ENCODE measurements around the gene POLR2L.

The POLR2L gene

GRCh38 chr11:853682-854448, 11.5 kb upstream of the POLR2L start:
- no peak for DNase-seq

GRCh38 chr11:852762-853161, 10.4 kb upstream of the POLR2L start:
- DNase-seq = no peak

- peak; percentile 27 for DNase-seq
Observed at GRCh38 chr11:850775-851763, 8.7 kb upstream of the POLR2L start.

- DNase-seq = no peak
Observed at GRCh38 chr11:849951-850774, 7.8 kb upstream of the POLR2L start.

- DNase-seq = peak; percentile 41
Observed at GRCh38 chr11:849104-849824, 6.9 kb upstream of the POLR2L start.

- DNase-seq = no peak
Observed at GRCh38 chr11:848380-848931, 6.1 kb upstream of the POLR2L start.

- no peak for DNase-seq
Observed at GRCh38 chr11:847876-848275, 5.5 kb upstream of the POLR2L start.

- DNase-seq = no peak
Observed at GRCh38 chr11:846496-847098, 4.3 kb upstream of the POLR2L start.

- no peak for DNase-seq
Observed at GRCh38 chr11:845872-846495, 3.7 kb upstream of the POLR2L start.

GRCh38 chr11:844693-845644, 2.6 kb upstream of the POLR2L start:
- no peak for DNase-seq

GRCh38 chr11:843818-844692, 1.7 kb upstream of the POLR2L start:
- DNase-seq = no peak

GRCh38 chr11:843086-843734, 881 bp upstream of the POLR2L start:
- DNase-seq = no peak

- no peak for DNase-seq
Observed at GRCh38 chr11:841981-842369, 354 bp downstream of the POLR2L start.

GRCh38 chr11:839875-840617, 2.3 kb downstream of the POLR2L start:
- DNase-seq = no peak

GRCh38 chr11:839280-839623, 3.1 kb downstream of the POLR2L start:
- no peak for DNase-seq

GRCh38 chr11:838441-839279, 3.7 kb downstream of the POLR2L start:
- DNase-seq = no peak

- no peak for DNase-seq
Observed at GRCh38 chr11:837990-838307, 4.4 kb downstream of the POLR2L start.

Data from NCI-H510A (cell line).